ENCODE results near the gene TOMM40L. TPM values are rescaled to one million over a fixed set of nuclear protein-coding genes. Genes with fewer than 3 reads are reported as not detected.
A peak's percentile ranks its signal among the peaks of the same experiment; 100 is the strongest.

TOMM40L gene
- total and polyA plus RNA-seq, 2 experiments from 2014 or later = 12.5 to 13.6 TPM

GRCh38 chr1:161188381-161188780, 37.5 kb upstream of the TOMM40L start:
- no peaks in the 10 kb centered on the region for H3K36me3 ChIP-seq
- H3K4me3 ChIP-seq = no peak overlapping the region
- TF ChIP-seq, protein P1, sequence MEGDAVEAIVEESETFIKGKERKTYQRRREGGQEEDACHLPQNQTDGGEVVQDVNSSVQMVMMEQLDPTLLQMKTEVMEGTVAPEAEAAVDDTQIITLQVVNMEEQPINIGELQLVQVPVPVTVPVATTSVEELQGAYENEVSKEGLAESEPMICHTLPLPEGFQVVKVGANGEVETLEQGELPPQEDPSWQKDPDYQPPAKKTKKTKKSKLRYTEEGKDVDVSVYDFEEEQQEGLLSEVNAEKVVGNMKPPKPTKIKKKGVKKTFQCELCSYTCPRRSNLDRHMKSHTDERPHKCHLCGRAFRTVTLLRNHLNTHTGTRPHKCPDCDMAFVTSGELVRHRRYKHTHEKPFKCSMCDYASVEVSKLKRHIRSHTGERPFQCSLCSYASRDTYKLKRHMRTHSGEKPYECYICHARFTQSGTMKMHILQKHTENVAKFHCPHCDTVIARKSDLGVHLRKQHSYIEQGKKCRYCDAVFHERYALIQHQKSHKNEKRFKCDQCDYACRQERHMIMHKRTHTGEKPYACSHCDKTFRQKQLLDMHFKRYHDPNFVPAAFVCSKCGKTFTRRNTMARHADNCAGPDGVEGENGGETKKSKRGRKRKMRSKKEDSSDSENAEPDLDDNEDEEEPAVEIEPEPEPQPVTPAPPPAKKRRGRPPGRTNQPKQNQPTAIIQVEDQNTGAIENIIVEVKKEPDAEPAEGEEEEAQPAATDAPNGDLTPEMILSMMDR (IDR thresholded peaks at IDR 0.05; ENCODE audit: low read depth, low read length) = no peak
- H3K27ac ChIP-seq = no peak overlapping the region
- H3K27me3 ChIP-seq = no peaks in the 10 kb centered on the region
- no peak for DNase-seq (ENCODE audit: low read depth in 1 of 2, low spot score in 1 of 2)
- H3K4me1 ChIP-seq (ENCODE audit: low read depth) = no peaks in the 10 kb centered on the region
- H3K9me3 ChIP-seq (ENCODE audit: low read depth) = no peaks in the 10 kb centered on the region

DNA sequence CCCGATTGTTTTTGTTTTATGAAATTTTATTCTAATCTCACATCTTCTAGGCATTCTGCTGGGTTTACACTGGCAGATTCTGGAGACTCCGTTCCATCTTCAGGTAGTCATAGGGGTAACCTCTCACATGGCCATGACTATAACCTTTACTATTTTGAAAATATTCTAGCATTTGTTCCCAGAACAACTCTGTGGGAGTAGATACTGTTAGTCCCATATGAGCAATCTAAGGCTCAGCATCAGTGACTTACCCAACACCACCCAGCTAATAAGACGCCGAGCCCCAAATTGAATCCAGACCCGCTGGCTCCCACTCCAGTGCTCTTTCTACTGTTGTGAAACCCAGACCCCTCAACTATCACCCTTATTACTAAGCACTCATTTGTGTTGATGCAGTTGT, 36.8 kb upstream of the TOMM40L start:
- no peaks in the 10 kb centered on the region for H3K36me3 ChIP-seq
- DNase-seq (ENCODE audit: low read depth in 1 of 2, low spot score in 1 of 2) = no peak
- H3K9me3 ChIP-seq (ENCODE audit: low read depth) = no peaks in the 10 kb centered on the region
- H3K4me3 ChIP-seq = no peak overlapping the region
- no peak overlapping the region for H3K27ac ChIP-seq
- H3K27me3 ChIP-seq = no peaks in the 10 kb centered on the region
- TF ChIP-seq, protein P1 (IDR thresholded peaks at IDR 0.05; ENCODE audit: low read depth, low read length) = no peak
- no peaks in the 10 kb centered on the region for H3K4me1 ChIP-seq (ENCODE audit: low read depth)

GRCh38 chr1:161190962-161191521, 34.8 kb upstream of the TOMM40L start:
- H3K9me3 ChIP-seq (ENCODE audit: low read depth) = no peaks in the 10 kb centered on the region
- H3K27me3 ChIP-seq = no peaks in the 10 kb centered on the region
- no peaks in the 10 kb centered on the region for H3K4me1 ChIP-seq (ENCODE audit: low read depth)
- no peaks in the 10 kb centered on the region for H3K36me3 ChIP-seq
- DNase-seq (ENCODE audit: low read depth in 1 of 2, low spot score in 1 of 2) = no peak
- TF ChIP-seq, protein P1 (IDR thresholded peaks at IDR 0.05; ENCODE audit: low read depth, low read length) = no peak
- no peak overlapping the region for H3K27ac ChIP-seq
- H3K4me3 ChIP-seq = no peak overlapping the region

DNA sequence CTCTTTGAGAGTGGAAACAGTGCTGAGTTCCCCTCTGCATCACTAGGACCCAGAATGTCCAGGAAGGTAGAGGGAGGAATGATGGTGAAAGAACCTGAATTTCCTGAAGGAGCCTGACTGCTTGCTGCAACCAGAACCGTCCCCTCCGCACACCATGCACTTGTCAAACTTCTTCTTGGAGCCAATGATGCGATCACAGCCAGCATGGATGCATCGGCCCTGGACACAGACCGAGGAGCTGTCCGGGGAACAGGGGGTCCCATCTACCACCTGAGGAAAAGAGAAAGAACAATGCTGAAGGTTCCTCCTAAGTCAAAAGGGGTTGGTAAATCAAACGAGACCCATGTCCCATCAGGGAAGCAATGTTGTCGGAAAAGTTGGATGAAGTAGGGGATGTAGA, 33.9 kb upstream of the TOMM40L start:
- Histone ChIP-seq H3K4me3 (no peak overlapping the region), H3K27me3 (no peaks in the 10 kb centered on the region), H3K36me3 (no peaks in the 10 kb centered on the region), H3K4me1 (ENCODE audit: low read depth) (peaks cover under 1% of the 10 kb centered on the region), H3K27ac (no peak overlapping the region), H3K9me3 (ENCODE audit: low read depth) (no peaks in the 10 kb centered on the region)
- DNase-seq (ENCODE audit: low read depth in 1 of 2, low spot score in 1 of 2) = no peak
- TF ChIP-seq, protein P1 (IDR thresholded peaks at IDR 0.05; ENCODE audit: low read depth, low read length) = no peak

DNA sequence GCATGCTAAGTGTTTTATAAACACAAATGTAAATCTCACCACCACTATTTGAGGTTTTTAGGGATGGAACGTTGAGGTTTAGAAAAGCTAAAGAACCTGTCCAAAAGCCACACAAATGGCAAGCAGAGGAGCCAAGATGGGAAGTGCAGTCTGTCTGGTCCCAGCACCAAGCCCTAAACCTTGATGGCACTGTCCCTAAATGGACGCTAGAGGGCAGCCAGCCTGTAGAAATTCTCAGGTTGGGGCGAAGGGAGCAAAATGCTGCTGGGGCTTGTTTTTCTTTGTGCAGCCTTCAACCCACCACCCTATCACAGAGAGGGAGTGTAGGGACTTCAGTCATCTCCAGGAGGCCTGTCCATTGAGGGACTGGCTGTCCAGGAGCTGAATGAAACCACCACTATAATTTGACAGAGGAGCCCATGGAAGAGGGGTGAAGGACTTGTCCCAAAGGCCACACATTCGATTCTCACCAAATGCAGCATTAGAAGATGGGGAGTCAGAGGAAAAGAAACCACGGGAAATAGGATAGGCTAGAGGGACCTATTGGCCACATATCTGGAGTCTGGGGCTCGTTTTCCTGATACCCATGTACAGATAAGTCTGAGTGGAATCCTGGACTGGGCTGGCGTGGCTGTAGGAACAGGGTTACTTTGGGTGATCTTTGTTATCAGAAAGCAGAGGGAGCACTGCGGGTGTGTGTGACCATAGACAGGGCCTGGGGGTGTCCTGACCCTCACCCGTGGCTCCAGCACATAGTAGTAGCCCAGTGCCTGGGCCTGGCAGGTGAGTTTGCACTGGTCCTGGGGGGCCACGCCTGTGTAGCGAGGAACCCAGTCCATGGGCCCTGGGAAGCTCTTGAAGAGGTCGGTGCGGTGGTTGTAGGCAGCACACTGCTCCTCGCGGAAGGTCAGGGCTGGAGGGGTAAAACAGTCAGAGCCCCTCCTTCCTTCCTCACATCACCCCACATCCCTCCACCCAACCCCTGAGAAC, 33.1 kb upstream of the TOMM40L start:
- TF ChIP-seq, protein P1 (IDR thresholded peaks at IDR 0.05; ENCODE audit: low read depth, low read length) = peak; percentile 92
- Histone ChIP-seq H3K9me3 (ENCODE audit: low read depth) (no peaks in the 10 kb centered on the region), H3K4me1 (ENCODE audit: low read depth) (peaks cover 7% of the 10 kb centered on the region), H3K27me3 (no peaks in the 10 kb centered on the region), H3K36me3 (no peaks in the 10 kb centered on the region), H3K4me3 (no peak overlapping the region), H3K27ac (no peak overlapping the region)
- peak; percentile 81 to 83 for DNase-seq (ENCODE audit: low read depth in 1 of 2, low spot score in 1 of 2)
